WTC11 (cell line): ENCODE measurements around the gene SRSF11. TPM values are rescaled to one million over a fixed set of nuclear protein-coding genes. Genes with fewer than 3 reads are reported as not detected.

Source experiments
- ATAC-seq: fragments of 200-7000 bp; cut with Tn5 transposase; 2 replicates; pipeline ENCODE4 v1.10.0; 2021; ENCODE audit warnings: mild to moderate bottlenecking, moderate library complexity
- CTCF ChIA-PET: fragments of 300-600 bp; sonication (Branson Sonifier 250); formaldehyde crosslinking; loops from one replicate; lab custom pipeline; 2021; ENCODE audit warnings: antibody characterized with exemption; lab: Charles Lee
- POLR2A ChIA-PET: fragments of 350-600 bp; sonication (Branson Sonifier 250); formaldehyde crosslinking; loops from one replicate; lab custom pipeline; 2021; ENCODE audit warnings: antibody characterized with exemption; lab: Charles Lee
- DNase-seq: peaks from one replicate; pipeline ENCODE4 v3.0.0; 2021; ENCODE audit warnings: low spot score
- H3K27ac Mint-ChIP-seq: 2 replicates; pipeline ENCODE4 v1.8.0; 2021; ENCODE audit warnings: mixed read lengths
- H3K27me3 Mint-ChIP-seq: 2 replicates; pipeline ENCODE4 v1.8.0; 2021; ENCODE audit warnings: low read depth, mild to moderate bottlenecking, moderate library complexity, mixed read lengths
- H3K36me3 Mint-ChIP-seq: 2 replicates; pipeline ENCODE4 v1.8.0; 2021; ENCODE audit warnings: mixed read lengths
- H3K4me1 Mint-ChIP-seq: 2 replicates; pipeline ENCODE4 v1.8.0; 2022; ENCODE audit warnings: mixed read lengths
- H3K4me3 Mint-ChIP-seq: 2 replicates; pipeline ENCODE4 v1.8.0; 2021; ENCODE audit warnings: mild to moderate bottlenecking, moderate library complexity, mixed read lengths
- H3K9me3 Mint-ChIP-seq: 2 replicates; pipeline ENCODE4 v1.8.0; 2021; ENCODE audit warnings: mixed read lengths
- AFF4 ChIP-seq: sonication (generic); formaldehyde crosslinking; IDR thresholded peaks from 2 replicates; pipeline ENCODE4 v1.8.1; 2023; ENCODE audit warnings: mild to moderate bottlenecking, missing genetic modification reagents, borderline replicate concordance
- AR ChIP-seq: fragments of 250-450 bp; sonication (Bioruptor Pico); IDR thresholded peaks from 2 replicates; pipeline ENCODE4 v1.9.0; 2021; ENCODE audit warnings: mild to moderate bottlenecking
- HMGA2 ChIP-seq: fragments of 250-450 bp; sonication (Bioruptor Pico); IDR thresholded peaks from 2 replicates; pipeline ENCODE4 v1.4.0; 2021; ENCODE audit warnings: mild to moderate bottlenecking, moderate library complexity
- IRF1 ChIP-seq: sonication (generic); formaldehyde crosslinking; IDR thresholded peaks from 2 replicates; pipeline ENCODE4 v1.8.0; 2023; ENCODE audit warnings: missing genetic modification reagents
- MLX ChIP-seq: sonication (generic); formaldehyde crosslinking; IDR thresholded peaks from 2 replicates; pipeline ENCODE4 v1.8.1; 2023; ENCODE audit warnings: mild to moderate bottlenecking, missing genetic modification reagents, moderate library complexity
- MYBL2 ChIP-seq: sonication (generic); formaldehyde crosslinking; IDR thresholded peaks from 2 replicates; pipeline ENCODE4 v1.8.1; 2023; ENCODE audit warnings: mild to moderate bottlenecking, moderate library complexity, missing genetic modification reagents
- NFE2L1 ChIP-seq: sonication (generic); formaldehyde crosslinking; IDR thresholded peaks from 2 replicates; pipeline ENCODE4 v1.8.1; 2023; ENCODE audit warnings: missing genetic modification reagents
- NFYB ChIP-seq: sonication (generic); formaldehyde crosslinking; conservative IDR thresholded peaks from 2 replicates; pipeline ENCODE4 v1.8.0; 2022; ENCODE audit warnings: low read depth, missing genetic modification reagents
- PRRX2 ChIP-seq: fragments of 250-450 bp; sonication (Bioruptor Pico); IDR thresholded peaks from 2 replicates; pipeline ENCODE4 v1.8.0; 2021; ENCODE audit warnings: mild to moderate bottlenecking
- SOX15 ChIP-seq: fragments of 250-450 bp; sonication (Bioruptor Pico); IDR thresholded peaks from 2 replicates; pipeline ENCODE4 v1.9.0; 2021; ENCODE audit warnings: mild to moderate bottlenecking
- STAT6 ChIP-seq: sonication (generic); formaldehyde crosslinking; conservative IDR thresholded peaks from 2 replicates; pipeline ENCODE4 v1.8.1; 2023; ENCODE audit warnings: mild to moderate bottlenecking, low read depth, missing genetic modification reagents, moderate library complexity
- TCF7 ChIP-seq: sonication (generic); formaldehyde crosslinking; IDR thresholded peaks from 2 replicates; pipeline ENCODE4 v1.8.0; 2022; ENCODE audit warnings: mild to moderate bottlenecking, low read depth, missing genetic modification reagents, moderate library complexity
- TP53 ChIP-seq: sonication (generic); formaldehyde crosslinking; IDR thresholded peaks from 2 replicates; pipeline ENCODE4 v1.8.1; 2023; ENCODE audit warnings: mild to moderate bottlenecking, missing genetic modification reagents
- ZBTB43 ChIP-seq: sonication (generic); formaldehyde crosslinking; IDR thresholded peaks from 2 replicates; pipeline ENCODE4 v1.8.1; 2023; ENCODE audit warnings: mild to moderate bottlenecking, missing genetic modification reagents
- ZNF281 ChIP-seq: sonication (generic); formaldehyde crosslinking; IDR thresholded peaks from 2 replicates; pipeline ENCODE4 v1.8.0; 2023; ENCODE audit warnings: mild to moderate bottlenecking, missing genetic modification reagents
- ZNF423 ChIP-seq: fragments of 250-450 bp; sonication (Bioruptor Pico); IDR thresholded peaks from 2 replicates; pipeline ENCODE4 v2.1.2; 2022; ENCODE audit warnings: mild to moderate bottlenecking, moderate library complexity
- total RNA-seq: library from RNA; stranded (reverse); gene quantifications from 3 replicates; pipeline ENCODE4 v1.2.3, GENCODE V29; 2021

The SRSF11 gene
- total RNA-seq, 1 experiment from 2014 or later: 193 TPM

GRCh38 chr1:70190180-70190579, 31.0 kb upstream of the SRSF11 start:
- H3K27me3 Mint-ChIP-seq: no peaks in the 10 kb centered on the region

More at GRCh38 chr1:70190180-70190579, 31.0 kb upstream of the SRSF11 start:
- H3K36me3 Mint-ChIP-seq: no peaks in the 10 kb centered on the region
- ChIA-PET CTCF (no interaction called here), POLR2A (no interaction called here)
- H3K27ac Mint-ChIP-seq: no peak overlapping the region
- ATAC-seq (no peak), DNase-seq (no peak)
- no peak overlapping the region for H3K4me3 Mint-ChIP-seq
- H3K4me1 Mint-ChIP-seq: no peaks in the 10 kb centered on the region
- TF ChIP-seq ZNF423 (CRISPR knock-in tag) (no peak), PRRX2 (no peak), MYBL2 (CRISPR knock-in tag) (no peak), TP53 (CRISPR knock-in tag) (no peak), STAT6 (CRISPR knock-in tag) (no peak), IRF1 (CRISPR knock-in tag) (no peak), NFYB (CRISPR knock-in tag) (no peak), SOX15 (CRISPR knock-in tag) (no peak), ZNF281 (no peak), TCF7 (CRISPR knock-in tag) (no peak), HMGA2 (CRISPR knock-in tag) (no peak), AR (CRISPR knock-in tag) (no peak), AFF4 (CRISPR knock-in tag) (no peak), NFE2L1 (CRISPR knock-in tag) (no peak), MLX (no peak), ZBTB43 (CRISPR knock-in tag) (no peak)
- peaks cover 8% of the 10 kb centered on the region for H3K9me3 Mint-ChIP-seq
